GM20000 (cell line): ENCODE measurements around the gene DHFR.
"Not testable (repeated sequence)": the region's sequence is repeated elsewhere in the genome, so short reads cannot be mapped to it uniquely, and the experiment has no call there.

Experiments used
- DNase-seq: peaks from one replicate; pipeline ENCODE4 v3.0.0; 2012; ENCODE audit warnings: low spot score
- TF ChIP-seq, protein P1 (sequence below): IDR thresholded peaks from 2 replicates; pipeline ENCODE4 v1.5.1; 2012; ENCODE audit warnings: mild to moderate bottlenecking, control low read depth; ENCODE audit errors: extremely low read depth, missing control alignments

Gene DHFR

GRCh38 chr5:80668016-80668969 is 13.5 kb upstream of the DHFR start:
- peak; percentile 30 for DNase-seq
- TF ChIP-seq, protein P1, sequence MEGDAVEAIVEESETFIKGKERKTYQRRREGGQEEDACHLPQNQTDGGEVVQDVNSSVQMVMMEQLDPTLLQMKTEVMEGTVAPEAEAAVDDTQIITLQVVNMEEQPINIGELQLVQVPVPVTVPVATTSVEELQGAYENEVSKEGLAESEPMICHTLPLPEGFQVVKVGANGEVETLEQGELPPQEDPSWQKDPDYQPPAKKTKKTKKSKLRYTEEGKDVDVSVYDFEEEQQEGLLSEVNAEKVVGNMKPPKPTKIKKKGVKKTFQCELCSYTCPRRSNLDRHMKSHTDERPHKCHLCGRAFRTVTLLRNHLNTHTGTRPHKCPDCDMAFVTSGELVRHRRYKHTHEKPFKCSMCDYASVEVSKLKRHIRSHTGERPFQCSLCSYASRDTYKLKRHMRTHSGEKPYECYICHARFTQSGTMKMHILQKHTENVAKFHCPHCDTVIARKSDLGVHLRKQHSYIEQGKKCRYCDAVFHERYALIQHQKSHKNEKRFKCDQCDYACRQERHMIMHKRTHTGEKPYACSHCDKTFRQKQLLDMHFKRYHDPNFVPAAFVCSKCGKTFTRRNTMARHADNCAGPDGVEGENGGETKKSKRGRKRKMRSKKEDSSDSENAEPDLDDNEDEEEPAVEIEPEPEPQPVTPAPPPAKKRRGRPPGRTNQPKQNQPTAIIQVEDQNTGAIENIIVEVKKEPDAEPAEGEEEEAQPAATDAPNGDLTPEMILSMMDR: no peak

DNA sequence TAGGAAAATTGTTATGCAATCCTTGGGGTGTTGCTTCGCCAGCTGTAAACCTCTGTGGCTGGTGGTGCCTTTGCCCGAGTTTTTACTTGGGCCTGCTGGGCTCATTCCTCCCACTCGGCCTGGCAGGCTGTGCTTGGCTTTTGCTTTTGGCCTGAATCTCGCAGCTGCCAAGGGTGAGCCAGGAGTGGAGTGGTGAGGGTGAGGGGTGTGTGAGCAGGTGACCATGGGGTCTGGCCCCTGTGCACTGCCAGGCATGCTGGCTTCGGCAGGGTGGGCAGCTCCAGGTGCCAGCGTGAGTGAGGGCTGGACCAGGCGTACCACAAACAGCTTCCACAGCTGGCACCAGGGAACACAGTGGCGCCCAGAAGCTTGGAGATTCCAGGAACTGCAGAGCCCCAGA is 12.6 kb upstream of the DHFR start:
- TF ChIP-seq, protein P1: no peak
- no peak for DNase-seq

DNA sequence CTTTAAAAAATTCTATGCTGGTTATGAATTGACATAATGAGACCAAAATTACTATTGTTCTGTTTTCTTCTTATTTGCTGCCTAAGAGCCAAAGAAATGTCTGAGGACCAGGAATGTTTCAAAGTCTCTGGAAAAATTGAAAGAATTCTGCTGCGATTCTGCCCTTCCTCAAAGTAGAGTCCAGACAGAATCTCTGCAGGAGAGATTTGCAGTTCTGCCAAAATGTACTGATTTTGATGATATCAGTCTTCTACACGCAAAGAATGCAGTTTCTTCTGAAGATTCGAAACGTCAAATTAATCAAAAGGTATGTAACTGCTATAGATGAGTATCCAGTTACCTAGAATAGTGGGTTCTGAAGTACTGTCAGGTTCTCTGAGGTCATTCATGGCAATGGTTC is 10.3 kb upstream of the DHFR start:
- TF ChIP-seq, protein P1: no peak
- no peak for DNase-seq

- TF ChIP-seq, protein P1: no peak
- no peak for DNase-seq
Measured at GRCh38 chr5:80662108-80662507, 7.3 kb upstream of the DHFR start.

- not testable (repeated sequence) for DNase-seq
Measured at GRCh38 chr5:80660661-80661060, 5.9 kb upstream of the DHFR start.

DNA sequence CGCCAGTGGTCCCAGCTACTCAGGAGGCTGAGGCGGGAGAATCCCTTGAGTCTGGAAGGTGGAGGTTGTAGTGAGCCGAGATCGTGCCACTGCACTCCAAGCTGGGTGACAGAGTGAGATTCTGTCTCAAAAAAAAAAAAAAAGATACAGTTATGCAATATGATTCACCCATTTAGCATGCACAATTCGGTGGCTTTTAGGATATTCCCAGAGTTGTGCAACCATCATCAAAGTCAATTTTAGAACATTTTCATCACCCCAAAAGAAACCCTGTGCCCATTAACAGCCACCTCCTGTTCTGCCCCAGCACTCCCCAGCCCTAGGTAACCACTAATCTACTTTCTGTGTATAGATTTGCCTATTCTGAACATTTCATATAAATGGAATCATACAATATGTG is 4.3 kb upstream of the DHFR start:
- TF ChIP-seq, protein P1: no peak
- no peak for DNase-seq

- no peak for DNase-seq
- TF ChIP-seq, protein P1: no peak
Measured at GRCh38 chr5:80656425-80656824, 1.6 kb upstream of the DHFR start.
